ENCODE data around the gene PRIM1.

PRIM1 gene

DNA sequence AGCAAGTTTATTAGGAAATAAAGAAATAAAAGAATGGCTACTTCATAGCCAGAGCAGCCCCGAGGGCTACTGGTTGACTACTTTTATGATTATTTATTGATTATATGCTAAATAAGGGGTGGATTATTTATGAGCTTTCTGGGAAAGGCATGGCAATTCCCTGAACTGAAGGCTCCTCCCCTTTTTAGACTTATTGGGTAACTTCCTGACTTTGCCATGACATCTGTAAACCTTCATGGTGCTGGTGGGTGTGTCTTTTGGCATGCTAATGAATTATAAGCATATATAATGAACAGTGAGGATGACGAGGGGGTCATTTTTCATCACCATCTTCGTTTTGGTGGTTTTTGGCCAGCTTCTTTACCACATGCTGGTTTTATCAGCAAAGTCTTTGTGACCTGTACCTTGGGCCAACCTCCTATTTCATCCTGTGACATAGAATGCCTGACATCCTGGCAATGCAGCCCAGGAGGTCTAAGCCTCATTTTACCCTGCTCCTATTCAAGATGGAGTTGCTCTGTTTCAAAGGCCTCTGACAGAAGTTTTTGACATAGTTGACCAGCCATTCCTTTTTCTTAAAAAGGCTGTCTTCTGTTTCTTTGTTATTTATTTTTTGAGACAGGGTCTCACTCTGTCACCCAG is 53.0 kb downstream of the PRIM1 start:
- no peak for DNase-seq (ENCODE audit: low read depth, low spot score)
- Histone ChIP-seq H3K9ac (ENCODE audit: insufficient read length, low read depth) (no peak overlapping the region), H3K27me3 (ENCODE audit: insufficient read depth, insufficient read length) (no peaks in the 10 kb centered on the region), H3K36me3 (ENCODE audit: insufficient read depth, insufficient read length, low read length) (no peaks in the 10 kb centered on the region), H3K4me1 (ENCODE audit: insufficient read depth, insufficient read length) (no peaks in the 10 kb centered on the region), H3K4me3 (ENCODE audit: insufficient read length, low read depth) (no peak overlapping the region), H3K9me3 (ENCODE audit: insufficient read depth, low read length) (no peaks in the 10 kb centered on the region)
- TF ChIP-seq ZNF274 (IDR thresholded peaks at IDR 0.05; ENCODE audit: low read depth, low read length) = no peak
- TF ChIP-seq YY1 (IDR thresholded peaks at IDR 0.05; ENCODE audit: insufficient read depth, insufficient read length) = no peak
- TF ChIP-seq SUZ12 (IDR thresholded peaks at IDR 0.05; ENCODE audit: extremely low read depth, insufficient read depth, insufficient read length) = no peak

DNA sequence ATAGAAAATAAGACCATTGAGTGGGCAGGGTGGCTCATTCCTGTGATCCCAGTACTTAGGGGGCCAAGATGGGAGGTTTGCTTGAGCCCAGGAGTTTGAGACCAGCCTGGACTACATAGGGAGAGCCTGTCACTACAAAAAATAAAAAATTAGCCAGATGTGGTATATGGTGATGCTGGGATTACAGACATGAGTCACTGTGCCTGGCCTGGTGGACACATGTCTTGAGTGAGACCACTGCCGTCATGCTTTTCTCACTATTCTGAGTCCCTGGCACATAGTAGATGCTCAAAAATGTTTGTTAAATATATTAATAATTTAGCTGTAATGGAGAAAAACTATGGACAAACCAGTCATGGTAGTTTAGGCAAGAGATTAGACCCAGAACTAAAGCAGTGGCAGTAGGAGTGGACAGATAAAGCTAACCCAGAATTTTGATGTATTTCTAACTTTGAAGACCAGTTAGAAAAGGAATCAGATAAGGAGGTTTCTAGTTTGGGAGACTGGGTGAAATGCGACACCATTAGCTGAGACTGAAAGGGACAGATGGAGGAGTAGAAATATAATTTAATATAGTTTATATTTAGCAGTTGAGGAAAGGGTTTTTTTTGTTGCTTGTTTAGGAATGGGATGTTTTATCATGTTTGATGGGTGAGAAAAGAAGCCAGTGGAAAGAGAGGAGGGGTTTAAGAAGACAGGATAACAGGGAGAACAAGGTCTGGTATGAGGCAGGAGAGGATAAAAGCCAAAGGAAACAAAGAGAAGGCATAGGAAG is 56.6 kb downstream of the PRIM1 start:
- Histone ChIP-seq H3K4me1 (ENCODE audit: insufficient read depth, insufficient read length) (no peaks in the 10 kb centered on the region), H3K36me3 (ENCODE audit: insufficient read depth, insufficient read length, low read length) (no peaks in the 10 kb centered on the region), H3K9me3 (ENCODE audit: insufficient read depth, low read length) (no peaks in the 10 kb centered on the region), H3K9ac (ENCODE audit: insufficient read length, low read depth) (no peak overlapping the region), H3K27me3 (ENCODE audit: insufficient read depth, insufficient read length) (no peaks in the 10 kb centered on the region), H3K4me3 (ENCODE audit: insufficient read length, low read depth) (no peak overlapping the region)
- TF ChIP-seq ZNF274 (IDR thresholded peaks at IDR 0.05; ENCODE audit: low read depth, low read length) = no peak
- no peak for TF ChIP-seq SUZ12 (IDR thresholded peaks at IDR 0.05; ENCODE audit: extremely low read depth, insufficient read depth, insufficient read length)
- no peak for TF ChIP-seq YY1 (IDR thresholded peaks at IDR 0.05; ENCODE audit: insufficient read depth, insufficient read length)
- DNase-seq (ENCODE audit: low read depth, low spot score) = no peak

DNA sequence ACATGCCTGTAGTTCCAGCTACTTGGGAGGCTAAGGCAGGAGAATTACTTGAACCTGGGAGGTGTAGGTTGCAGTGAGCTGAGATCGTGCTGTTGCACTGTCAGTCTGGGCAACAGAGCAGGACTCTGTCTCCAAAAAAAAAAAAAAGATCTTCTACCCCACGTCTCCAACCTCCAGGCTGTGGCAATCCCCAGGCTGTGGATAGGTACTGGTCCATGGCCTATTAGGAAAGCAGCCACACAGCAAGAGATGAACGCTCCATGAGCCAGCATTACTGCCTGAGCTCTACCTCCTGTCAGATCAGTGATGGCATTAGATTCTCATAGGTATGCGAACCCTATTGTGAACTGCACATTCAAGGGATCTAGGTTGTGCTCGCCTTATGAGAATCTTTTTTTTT is 58.0 kb downstream of the PRIM1 start:
- H3K27me3 ChIP-seq (ENCODE audit: insufficient read depth, insufficient read length) = no peaks in the 10 kb centered on the region
- TF ChIP-seq SUZ12 (IDR thresholded peaks at IDR 0.05; ENCODE audit: extremely low read depth, insufficient read depth, insufficient read length) (no peak), YY1 (IDR thresholded peaks at IDR 0.05; ENCODE audit: insufficient read depth, insufficient read length) (no peak), ZNF274 (IDR thresholded peaks at IDR 0.05; ENCODE audit: low read depth, low read length) (no peak)
- H3K36me3 ChIP-seq (ENCODE audit: insufficient read depth, insufficient read length, low read length) = no peaks in the 10 kb centered on the region
- H3K9me3 ChIP-seq (ENCODE audit: insufficient read depth, low read length) = no peaks in the 10 kb centered on the region
- no peak overlapping the region for H3K9ac ChIP-seq (ENCODE audit: insufficient read length, low read depth)
- H3K4me3 ChIP-seq (ENCODE audit: insufficient read length, low read depth) = no peak overlapping the region
- DNase-seq (ENCODE audit: low read depth, low spot score) = no peak
- no peaks in the 10 kb centered on the region for H3K4me1 ChIP-seq (ENCODE audit: insufficient read depth, insufficient read length)

DNA sequence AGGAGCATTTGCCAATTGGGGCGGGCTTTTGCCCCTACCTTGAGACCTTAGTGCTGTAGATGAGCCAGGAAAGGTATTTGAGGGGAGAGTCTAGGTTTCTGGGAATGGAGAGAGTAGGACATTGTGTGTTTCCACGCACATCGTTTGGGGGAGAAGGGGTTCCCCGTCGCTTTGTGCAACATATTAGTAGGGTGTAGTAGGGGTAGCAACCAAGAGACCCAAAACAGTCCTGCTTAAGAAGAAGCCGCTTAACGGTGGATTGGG is 63.3 kb downstream of the PRIM1 start:
- TF ChIP-seq SUZ12 (IDR thresholded peaks at IDR 0.05; ENCODE audit: extremely low read depth, insufficient read depth, insufficient read length) = no peak
- no peak for TF ChIP-seq ZNF274 (IDR thresholded peaks at IDR 0.05; ENCODE audit: low read depth, low read length)
- TF ChIP-seq YY1 (IDR thresholded peaks at IDR 0.05; ENCODE audit: insufficient read depth, insufficient read length) = no peak
- no peak for DNase-seq (ENCODE audit: low read depth, low spot score)

DNA sequence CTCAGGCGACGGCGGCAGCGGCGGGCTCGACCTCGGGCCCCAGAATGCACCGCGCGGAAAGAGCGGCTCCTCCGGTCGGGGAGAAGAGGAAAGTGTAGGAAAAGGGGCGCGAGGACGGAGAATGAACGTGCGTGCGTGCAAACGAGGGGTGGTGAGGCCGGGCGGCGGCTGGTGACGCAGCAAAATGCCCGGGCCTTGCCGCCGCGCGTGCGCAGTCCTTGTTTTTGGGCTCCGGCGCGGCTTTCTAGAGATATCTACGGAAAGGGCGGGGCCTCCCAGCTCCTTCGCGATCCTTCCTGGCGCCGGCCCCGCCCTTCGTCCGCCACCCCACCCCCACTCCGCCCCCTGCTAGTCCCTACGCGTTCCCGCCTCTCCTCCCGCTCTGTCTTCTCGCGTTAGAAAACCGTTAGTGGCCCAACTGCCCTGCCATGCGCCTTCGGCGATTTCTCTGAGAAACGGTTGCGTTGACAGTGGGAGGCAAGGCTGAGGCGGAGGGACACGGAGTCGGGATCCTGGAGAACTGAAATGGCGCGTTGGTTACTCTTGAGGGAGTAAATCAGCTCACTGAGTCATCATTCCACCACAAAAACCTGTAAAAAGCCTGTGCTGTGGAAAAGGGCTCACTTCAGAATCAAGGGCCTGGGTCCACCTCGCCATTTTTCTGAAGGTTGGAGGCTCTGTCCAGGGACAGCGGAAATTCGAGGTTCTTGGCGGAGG is 63.8 kb downstream of the PRIM1 start, which contains the start of gene PTGES3:
TSS of gene PTGES3 (minus strand) at position 156 of the 717 bp plus-strand sequence. CDS start 285 bp downstream, outside the sequence.
- Histone ChIP-seq H3K36me3 (ENCODE audit: insufficient read depth, insufficient read length, low read length) (peaks cover 33% of the 10 kb centered on the region), H3K9me3 (ENCODE audit: insufficient read depth, low read length) (no peaks in the 10 kb centered on the region), H3K4me3 (ENCODE audit: insufficient read length, low read depth) (peak within 1 kb of the TSS; percentile 95), H3K9ac (ENCODE audit: insufficient read length, low read depth) (peak within 1 kb of the TSS; percentile 99), H3K4me1 (ENCODE audit: insufficient read depth, insufficient read length) (no peaks in the 10 kb centered on the region), H3K27me3 (ENCODE audit: insufficient read depth, insufficient read length) (no peaks in the 10 kb centered on the region)
- peak; percentile 98 for DNase-seq (ENCODE audit: low read depth, low spot score)
- TF ChIP-seq SUZ12 (IDR thresholded peaks at IDR 0.05; ENCODE audit: extremely low read depth, insufficient read depth, insufficient read length) = no peak
- no peak for TF ChIP-seq YY1 (IDR thresholded peaks at IDR 0.05; ENCODE audit: insufficient read depth, insufficient read length)
- no peak for TF ChIP-seq ZNF274 (IDR thresholded peaks at IDR 0.05; ENCODE audit: low read depth, low read length)

More for the DNA sequence above, 63.3 kb downstream of the PRIM1 start:
- Histone ChIP-seq H3K9me3 (ENCODE audit: insufficient read depth, low read length) (no peaks in the 10 kb centered on the region), H3K9ac (ENCODE audit: insufficient read length, low read depth) (peak overlapping the region; percentile 99), H3K27me3 (ENCODE audit: insufficient read depth, insufficient read length) (no peaks in the 10 kb centered on the region), H3K4me3 (ENCODE audit: insufficient read length, low read depth) (peak overlapping the region; percentile 90), H3K36me3 (ENCODE audit: insufficient read depth, insufficient read length, low read length) (peaks cover 33% of the 10 kb centered on the region), H3K4me1 (ENCODE audit: insufficient read depth, insufficient read length) (no peaks in the 10 kb centered on the region)

DNA sequence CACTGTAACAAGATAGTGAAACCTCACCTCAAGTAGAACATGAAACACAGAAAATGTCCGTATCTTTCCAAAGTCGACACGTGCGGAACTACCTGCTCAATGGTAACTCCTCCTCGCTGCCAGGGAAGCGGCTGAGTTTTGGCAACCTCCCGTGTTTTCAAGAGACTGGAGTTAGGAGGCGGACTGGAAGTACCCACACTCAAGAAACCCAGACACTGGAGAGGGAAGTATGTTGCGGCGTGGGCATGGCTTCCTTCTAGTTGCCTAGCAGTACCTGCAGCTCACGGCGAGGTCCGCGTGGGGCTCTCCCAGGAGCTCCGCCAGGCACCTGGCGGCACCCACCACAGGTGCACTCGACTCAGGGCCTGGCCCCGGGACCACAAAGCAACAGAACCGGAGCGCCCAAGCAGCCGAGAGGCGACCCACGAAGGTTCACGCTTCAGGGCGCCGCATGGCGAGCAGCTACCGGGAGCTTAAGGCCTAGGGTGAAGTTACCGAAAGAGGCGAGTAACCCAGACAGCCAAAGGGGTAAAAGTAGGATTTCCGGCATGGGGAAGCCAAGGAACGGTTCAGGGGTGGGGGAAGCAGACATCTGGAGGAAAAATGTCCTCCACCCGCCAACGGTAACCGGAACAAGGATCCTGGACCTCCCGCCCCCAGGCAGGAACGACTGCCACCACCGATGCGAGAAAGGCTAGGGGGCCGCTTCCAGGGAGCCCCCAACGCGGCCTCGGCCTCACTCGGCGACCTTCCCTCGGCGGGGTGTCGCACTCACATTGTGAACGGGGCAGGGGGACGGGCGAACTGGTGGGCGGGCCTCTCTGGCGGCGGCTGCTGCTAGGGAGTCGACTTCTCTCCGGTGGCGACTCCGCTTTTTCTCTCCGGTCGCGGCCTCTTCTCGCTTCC is 64.6 kb downstream of the PRIM1 start:
- no peak for DNase-seq (ENCODE audit: low read depth, low spot score)
- Histone ChIP-seq H3K9ac (ENCODE audit: insufficient read length, low read depth) (peak overlapping the region; percentile 98), H3K27me3 (ENCODE audit: insufficient read depth, insufficient read length) (no peaks in the 10 kb centered on the region), H3K36me3 (ENCODE audit: insufficient read depth, insufficient read length, low read length) (peaks cover 41% of the 10 kb centered on the region), H3K4me1 (ENCODE audit: insufficient read depth, insufficient read length) (no peaks in the 10 kb centered on the region), H3K9me3 (ENCODE audit: insufficient read depth, low read length) (no peaks in the 10 kb centered on the region), H3K4me3 (ENCODE audit: insufficient read length, low read depth) (peak overlapping the region; percentile 95)
- TF ChIP-seq ZNF274 (IDR thresholded peaks at IDR 0.05; ENCODE audit: low read depth, low read length) (no peak), SUZ12 (IDR thresholded peaks at IDR 0.05; ENCODE audit: extremely low read depth, insufficient read depth, insufficient read length) (no peak), YY1 (IDR thresholded peaks at IDR 0.05; ENCODE audit: insufficient read depth, insufficient read length) (no peak)
